ENCODE measurements around the gene LENG1.
A peak's percentile ranks its signal among the peaks of the same experiment; 100 is the strongest.
"Not testable (repeated sequence)": the region's sequence is repeated elsewhere in the genome, so short reads cannot be mapped to it uniquely, and the experiment has no call there.

LENG1 gene

GRCh38 chr19:54189145-54189734 is 29.7 kb upstream of the LENG1 start, which contains the start of gene MBOAT7:
TSS of gene MBOAT7 (minus strand) at chr19:54189580. CDS start at chr19:54188508, 1,072 bp downstream.
- FAIRE-seq = no peak

- no peak for FAIRE-seq
Measured at GRCh38 chr19:54188215-54188871, 28.8 kb upstream of the LENG1 start.

DNA sequence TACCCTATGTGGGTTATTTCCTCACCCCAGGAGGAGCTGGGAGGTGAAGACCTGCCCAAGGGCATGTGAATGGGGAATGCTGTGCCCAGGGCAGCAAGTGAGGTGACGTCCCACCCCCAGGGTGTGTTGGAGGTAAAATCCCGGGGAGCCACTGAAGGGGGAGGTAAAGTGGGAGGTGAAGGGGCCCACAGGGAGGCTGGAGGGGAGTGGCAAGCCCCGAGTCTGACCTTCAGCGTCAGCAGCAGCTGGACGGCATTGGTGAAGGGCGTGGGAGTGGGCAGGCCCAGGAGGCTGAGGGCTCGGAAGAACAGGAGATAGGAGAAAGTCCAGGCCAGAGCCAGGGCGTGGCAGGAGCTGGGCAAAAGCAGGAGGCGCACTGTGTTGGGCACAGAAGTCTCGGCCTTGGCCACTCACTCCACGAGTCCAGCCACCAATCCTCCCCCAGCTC is 27.4 kb upstream of the LENG1 start:
- FAIRE-seq = no peak

- no peak for FAIRE-seq
Measured at GRCh38 chr19:54186351-54186750, 26.8 kb upstream of the LENG1 start.

GRCh38 chr19:54183431-54183830 is 23.9 kb upstream of the LENG1 start:
- no peak for FAIRE-seq

GRCh38 chr19:54181894-54182293 is 22.4 kb upstream of the LENG1 start:
- not testable (repeated sequence) for FAIRE-seq

- FAIRE-seq = no peak
Measured at GRCh38 chr19:54180691-54181091, 21.2 kb upstream of the LENG1 start.

GRCh38 chr19:54179921-54180461 is 20.5 kb upstream of the LENG1 start:
- peak; percentile 92 for FAIRE-seq

DNA sequence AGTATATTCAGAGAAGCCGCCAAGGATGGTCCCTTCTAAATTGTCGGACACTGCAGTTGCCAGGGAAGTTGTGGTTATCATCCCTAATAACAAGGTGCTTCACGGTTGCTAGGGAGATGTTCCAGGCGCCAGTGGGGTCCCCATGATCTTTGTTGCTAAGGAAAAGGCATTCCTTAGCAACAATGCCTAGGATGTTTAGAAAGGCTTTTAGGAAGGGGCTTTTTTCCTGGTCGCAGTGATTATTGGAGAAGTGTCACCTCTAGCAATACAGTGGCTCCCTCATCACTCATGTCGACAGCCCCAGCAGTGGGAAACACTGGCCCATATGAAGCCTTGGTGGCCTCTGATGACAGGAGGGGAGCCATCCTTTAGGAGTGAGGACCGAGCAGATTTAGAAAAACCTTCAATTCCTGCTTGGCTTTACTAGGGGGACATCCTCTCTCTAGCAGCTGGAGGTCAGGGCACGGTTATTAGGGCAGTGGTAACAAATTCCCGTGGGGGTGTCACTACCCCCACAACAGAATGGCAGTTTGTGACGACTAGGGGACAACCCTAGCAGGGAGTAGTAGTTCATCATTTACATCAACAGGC is 19.8 kb upstream of the LENG1 start:
- no peak for FAIRE-seq

DNA sequence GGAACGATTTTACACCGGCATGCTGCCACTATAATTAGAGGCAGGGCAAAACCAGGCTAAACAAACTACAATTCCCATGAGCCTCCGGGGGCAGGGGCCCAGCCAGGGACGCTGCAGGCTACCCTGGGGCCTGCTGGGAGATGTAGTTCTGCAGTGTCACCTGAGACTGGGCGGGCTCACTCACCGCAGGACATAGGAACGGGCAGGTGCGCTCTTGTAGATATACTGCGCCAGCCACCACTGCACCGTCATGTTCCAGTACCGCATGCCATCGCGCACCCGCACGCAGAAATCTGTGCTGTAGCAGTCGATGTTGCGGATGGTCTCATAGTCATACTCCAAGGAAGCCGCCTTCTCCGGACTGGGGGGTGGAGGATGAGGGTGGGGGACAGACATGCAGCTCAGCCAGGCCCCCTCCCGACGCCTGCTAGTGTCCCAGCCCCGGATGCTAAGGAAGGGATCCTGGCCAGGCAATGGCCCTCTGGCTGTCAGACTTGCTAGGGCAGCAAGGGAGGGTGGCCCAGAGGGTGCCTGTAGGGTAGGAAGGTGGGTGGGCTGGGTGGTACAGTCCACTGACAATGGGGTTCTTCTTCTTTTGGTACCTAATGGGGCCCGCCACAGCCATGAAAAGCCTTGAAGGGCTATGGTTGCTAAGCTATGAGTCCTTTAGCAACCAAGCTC is 19.2 kb upstream of the LENG1 start:
- FAIRE-seq = no peak

DNA sequence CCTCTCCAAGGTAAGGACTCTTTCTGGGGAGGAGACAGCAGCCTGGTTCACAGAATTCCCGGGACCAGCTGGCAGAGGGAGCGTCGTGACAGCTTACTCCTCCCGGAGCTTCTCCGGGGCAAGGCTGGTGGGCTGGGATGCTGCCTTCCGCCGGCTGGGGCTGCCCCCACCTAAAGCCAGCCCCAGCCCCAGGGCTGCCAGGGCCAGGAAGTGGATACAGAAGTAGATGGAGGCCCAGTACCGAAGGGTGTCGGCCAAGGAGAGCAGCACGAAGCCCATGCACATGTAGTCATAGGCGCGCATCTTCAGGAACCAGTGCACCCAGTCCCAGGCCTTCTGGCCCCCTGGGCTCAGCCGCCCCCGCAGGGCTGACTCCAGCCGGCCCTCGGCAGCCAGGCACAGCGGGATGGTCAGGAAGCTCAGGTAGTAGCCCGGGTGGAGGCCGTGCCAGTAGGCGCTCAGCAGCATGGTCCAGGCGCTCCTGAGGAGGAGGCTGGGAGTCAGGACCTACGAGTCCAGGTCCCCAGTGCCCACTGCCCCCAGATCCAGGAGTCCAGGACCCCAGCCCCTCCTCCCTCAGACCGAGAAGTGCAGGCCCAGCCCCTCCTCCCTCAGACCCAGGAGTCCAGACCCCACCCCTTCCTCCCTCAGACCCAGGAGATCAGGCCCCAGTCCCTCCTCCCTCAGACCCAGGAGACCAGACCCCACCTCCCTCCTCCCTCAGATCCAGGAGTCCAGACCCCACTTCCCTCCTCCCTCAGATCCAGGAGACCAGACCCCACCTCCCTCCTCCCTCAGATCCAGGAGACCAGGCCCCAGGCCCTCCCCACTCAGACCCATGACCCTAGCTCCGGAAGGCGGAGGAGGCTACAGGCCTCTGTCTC is 14.7 kb upstream of the LENG1 start:
- FAIRE-seq = no peak

GRCh38 chr19:54173359-54173699 is 13.8 kb upstream of the LENG1 start:
- FAIRE-seq = no peak

DNA sequence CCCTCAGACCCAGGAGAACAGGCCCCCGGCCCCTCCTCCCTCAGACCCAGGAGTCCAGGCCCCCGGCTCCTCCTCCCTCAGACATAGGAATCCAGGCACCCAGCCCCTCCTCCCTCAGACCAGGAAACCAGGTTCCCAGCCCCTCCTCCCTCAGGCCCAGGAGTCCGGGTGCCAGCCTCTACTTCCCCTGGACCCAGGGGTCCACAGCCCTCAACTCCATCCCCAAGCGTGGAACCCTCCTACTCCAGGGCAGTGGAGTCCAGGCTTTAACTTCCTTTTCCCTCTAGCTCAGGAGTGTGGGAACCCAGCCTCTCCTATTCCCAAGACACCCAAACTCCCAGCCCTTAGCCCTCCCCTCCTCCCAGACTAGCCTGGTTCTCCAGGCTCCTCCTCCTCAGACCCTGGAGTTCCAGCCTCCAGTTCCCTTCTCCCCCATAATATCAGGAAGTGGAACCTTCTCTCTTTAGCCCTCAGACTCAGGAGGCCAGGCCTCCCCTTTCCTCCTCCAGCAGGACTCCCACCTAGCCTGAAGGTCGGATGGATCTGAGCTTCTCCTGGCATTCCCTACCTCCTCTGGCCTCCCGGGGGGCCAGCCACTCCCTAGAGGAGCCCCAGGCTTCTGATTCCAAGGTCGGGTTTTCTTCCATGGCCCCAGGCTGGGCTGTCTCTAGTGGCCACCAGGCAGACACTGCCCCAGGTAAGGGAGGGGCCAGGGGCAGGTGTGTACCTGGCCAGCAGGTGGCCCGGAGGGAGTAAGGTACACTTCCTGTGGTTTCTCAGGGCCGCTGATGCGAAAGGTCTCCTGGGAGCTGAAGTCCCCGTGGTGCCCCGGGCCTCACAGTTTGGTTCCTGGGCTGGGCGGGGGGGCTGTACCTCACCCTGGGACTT is 13.2 kb upstream of the LENG1 start, which contains the start of gene TMC4:
TSS of gene TMC4 (minus strand) at position 690 of the 888 bp plus-strand sequence. CDS start at position 647, 43 bp downstream.
- FAIRE-seq = no peak

DNA sequence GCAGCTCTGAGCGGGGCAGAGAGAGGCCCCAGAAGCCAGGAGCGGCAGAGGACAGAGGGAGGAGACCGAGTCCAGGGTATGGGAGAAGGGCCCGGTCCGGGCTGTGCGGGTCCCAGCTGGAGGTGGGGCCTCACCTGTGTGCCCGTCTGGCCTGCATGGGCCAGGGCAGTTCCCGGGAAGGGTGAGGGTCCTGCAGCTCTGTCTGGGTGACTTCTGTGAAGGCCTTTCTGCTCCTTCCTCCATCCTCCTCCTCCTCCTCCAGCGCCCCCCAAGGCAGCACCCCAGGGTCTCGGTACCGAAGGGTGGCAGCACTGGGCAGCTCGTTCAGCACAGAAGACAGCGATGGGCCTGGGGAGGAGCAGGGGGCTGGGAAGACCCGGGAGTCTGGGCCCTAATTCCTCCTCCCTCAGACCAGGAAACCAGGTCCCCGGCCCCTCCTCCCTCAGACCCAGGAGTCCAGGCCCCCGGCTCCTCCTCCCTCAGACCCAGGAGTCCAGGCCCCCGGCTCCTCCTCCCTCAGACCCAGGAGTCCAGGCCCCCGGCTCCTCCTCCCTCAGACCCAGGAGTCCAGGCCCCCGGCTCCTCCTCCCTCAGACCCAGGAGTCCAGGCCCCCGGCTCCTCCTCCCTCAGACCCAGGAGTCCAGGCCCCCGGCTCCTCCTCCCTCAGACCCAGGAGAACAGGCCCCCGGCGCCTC is 12.4 kb upstream of the LENG1 start:
- FAIRE-seq = not testable (repeated sequence)

GRCh38 chr19:54169149-54169740 is 9.7 kb upstream of the LENG1 start:
- FAIRE-seq = no peak

GRCh38 chr19:54168174-54168917 is 8.8 kb upstream of the LENG1 start:
- no peak for FAIRE-seq

DNA sequence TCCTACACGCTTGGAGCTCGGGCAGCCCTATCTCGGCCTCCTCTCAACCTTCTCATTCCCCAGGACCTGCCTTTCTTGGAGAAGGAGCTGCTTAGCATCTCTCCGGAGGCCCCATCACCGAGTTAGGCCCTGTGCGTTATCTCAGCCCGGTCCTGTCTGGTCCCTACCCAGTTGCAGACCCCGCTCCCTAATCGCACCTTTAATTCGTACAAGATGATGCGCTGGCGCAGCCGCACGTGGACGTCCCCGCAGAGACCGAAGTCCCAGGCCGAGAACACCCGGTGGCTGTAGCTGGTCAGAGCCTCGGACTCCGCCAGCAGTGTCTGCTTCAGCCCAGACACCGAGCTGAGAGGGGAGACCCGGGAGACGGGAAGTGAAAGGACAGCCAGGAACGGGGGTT is 5.7 kb upstream of the LENG1 start:
- no peak for FAIRE-seq

- FAIRE-seq = no peak
Measured at GRCh38 chr19:54164369-54165068, 5.0 kb upstream of the LENG1 start.

DNA sequence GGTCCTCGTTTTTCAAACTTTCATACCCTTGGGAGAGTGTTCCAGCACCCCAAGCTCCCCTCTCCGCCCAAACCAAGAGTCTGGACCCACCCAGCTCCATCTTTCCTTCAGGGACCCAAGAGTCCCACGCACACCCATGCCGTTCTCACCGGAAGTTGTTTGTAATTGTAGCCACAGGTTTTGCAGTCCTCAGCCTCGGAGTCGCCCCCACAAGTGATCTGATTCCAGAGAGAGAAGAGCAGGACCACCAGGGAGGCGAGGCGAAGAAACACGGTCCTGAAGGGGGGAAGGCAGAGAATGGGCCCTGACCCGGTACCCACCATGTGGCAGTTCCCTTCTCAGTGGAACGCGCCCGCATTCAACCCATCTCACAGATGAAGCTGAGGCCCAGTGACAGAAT is 3.4 kb upstream of the LENG1 start:
- no peak for FAIRE-seq
